Epidermal melanocyte (primary cell): ENCODE results near the gene ANOS1.

Experiments
- DNase-seq: peaks from one replicate; pipeline ENCODE4 v3.0.0; 2011; ENCODE audit warnings: low spot score; ENCODE audit not compliant: insufficient read length

ANOS1 gene

GRCh38 chrX:8720136-8720535 lies 11.8 kb downstream of the ANOS1 start:
- DNase-seq: no peak

DNA sequence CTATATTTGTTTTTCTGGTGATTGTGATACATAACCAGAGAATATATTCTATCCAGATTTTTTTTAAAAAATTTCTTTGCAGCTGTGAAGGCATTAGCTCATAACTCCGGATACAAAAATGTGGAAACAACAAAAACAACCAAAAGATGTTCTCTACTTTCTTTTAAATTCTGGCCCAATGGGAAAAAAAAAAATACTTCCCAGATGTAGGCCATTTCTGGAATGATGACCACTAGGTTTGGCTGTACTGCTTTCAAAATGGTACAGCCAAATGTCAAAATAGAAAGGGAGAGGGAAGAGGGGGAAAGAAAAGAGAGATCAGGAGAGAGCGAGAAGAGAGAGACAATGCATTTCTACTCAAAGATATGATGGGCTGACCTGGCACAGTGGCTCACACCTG lies 14.6 kb downstream of the ANOS1 start:
- DNase-seq: no peak

DNA sequence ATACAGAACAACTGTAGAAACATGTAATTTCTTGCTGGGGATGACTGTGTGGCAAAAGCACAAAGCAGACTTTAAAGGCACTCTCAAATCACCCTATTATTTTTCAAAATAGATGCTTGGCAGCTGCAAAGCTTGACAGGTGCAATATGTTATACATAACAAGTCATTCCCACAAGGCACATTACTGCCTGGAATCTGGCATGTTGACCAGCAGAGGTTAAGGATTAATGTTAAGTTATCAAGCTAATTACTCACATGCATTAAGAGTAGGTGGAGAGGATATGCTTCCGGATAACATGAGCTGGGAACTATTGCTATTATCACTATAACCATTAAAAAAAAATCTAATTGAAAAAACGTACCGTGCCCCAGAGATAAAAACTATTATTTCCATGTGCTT lies 17.8 kb downstream of the ANOS1 start:
- no peak for DNase-seq

DNA sequence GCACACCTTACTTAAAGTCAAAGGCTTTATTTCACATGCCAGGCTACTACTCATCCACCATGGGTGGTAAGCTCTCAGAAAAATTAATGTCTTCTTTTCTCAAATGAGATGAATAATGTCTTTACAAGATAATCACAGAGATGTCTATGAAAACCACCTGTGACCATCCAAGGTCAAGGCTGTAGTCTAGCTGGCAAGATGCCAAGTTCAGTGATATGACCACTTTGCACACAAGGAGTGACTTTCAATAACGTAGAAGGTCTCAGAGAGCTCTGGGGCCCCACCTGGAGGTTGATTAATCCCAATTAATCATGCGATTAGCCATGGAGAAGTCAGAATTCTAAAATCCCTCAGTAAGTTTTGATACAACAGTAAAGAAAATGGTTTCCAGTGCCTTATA lies 20.5 kb downstream of the ANOS1 start:
- no peak for DNase-seq

- DNase-seq: no peak
Measured at GRCh38 chrX:8704184-8704583, 27.8 kb downstream of the ANOS1 start.

GRCh38 chrX:8692871-8693270 lies 39.1 kb downstream of the ANOS1 start:
- no peak for DNase-seq

GRCh38 chrX:8689473-8689872 lies 42.5 kb downstream of the ANOS1 start:
- no peak for DNase-seq

- DNase-seq: no peak
Measured at GRCh38 chrX:8688776-8689175, 43.2 kb downstream of the ANOS1 start.

DNA sequence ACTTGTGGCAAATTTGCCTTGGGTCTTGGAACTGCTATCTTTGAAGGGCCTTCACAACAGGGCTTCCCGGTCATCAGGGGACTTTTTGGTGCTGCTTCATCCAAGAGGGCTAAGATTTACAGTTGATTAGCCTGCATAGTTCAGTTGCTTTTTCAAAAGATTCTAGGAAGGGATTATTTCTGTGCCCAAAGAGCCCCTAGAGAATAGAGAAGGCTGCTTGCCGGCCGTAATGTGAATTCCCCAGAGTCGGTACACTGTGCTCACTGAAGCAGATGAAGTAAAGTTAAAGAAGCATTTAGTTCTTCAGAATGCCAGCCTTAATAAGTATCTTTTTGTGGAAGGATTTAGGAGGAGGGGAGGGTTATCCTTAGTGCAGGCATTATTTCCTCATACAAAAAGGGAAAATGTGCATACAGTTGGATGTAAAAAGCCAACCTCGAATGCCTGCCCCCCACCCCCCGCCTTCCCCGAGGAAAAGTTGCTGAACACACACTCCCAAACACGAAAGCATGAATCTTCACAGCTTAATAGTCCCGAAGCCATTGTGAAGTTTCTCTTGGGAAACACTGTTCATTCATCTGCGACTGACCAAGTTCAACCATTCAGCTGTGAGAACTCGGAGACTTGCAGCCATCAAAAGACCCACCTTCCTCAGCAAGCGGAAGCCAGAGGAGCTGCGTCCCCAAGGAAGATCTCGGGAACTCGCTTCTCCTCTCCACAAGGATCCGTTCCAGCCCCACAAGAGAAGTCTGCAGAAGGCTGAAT lies 47.6 kb downstream of the ANOS1 start:
- no peak for DNase-seq

GRCh38 chrX:8683687-8684086 lies 48.2 kb downstream of the ANOS1 start:
- no peak for DNase-seq

DNA sequence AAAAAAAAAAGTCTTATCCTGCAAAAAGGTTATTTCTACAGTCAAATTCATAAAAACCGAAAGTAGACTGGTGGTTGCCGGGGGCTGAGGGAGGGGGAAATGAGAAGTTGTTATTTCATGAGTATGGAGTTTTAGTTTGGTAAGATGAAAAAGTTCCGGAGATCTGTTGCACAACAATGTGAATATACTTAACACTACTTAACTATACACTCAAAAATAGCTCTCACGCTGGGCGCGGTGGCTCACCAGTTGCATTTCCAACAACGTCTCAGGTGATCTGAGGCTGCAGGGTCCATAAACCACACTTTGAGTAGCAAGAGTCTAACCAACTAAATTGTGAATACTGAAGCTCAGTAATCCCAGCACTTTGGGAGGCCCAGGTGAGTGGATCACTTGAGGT lies 52.4 kb downstream of the ANOS1 start:
- no peak for DNase-seq

GRCh38 chrX:8675006-8675630 lies 56.8 kb downstream of the ANOS1 start:
- no peak for DNase-seq

GRCh38 chrX:8673201-8673600 lies 58.7 kb downstream of the ANOS1 start:
- no peak for DNase-seq

DNA sequence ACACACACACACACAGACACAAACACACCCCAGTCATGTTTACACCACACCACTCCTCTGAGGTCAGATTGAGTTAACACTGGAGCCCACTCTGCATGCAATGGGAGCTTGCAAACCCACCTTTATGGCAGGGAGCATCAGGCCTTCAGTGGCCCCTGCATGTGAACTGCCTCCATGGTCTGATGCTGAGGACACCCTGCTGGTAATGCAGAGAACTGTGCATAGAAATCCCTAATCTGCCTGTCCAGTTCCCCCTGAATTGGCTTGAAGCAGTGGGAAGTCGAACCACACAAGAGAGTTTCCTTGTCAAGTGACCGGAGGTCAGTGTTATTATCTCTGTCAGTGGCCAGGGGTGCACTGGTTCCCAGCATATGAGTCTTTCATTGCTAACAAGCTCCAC lies 59.8 kb downstream of the ANOS1 start:
- no peak for DNase-seq

DNA sequence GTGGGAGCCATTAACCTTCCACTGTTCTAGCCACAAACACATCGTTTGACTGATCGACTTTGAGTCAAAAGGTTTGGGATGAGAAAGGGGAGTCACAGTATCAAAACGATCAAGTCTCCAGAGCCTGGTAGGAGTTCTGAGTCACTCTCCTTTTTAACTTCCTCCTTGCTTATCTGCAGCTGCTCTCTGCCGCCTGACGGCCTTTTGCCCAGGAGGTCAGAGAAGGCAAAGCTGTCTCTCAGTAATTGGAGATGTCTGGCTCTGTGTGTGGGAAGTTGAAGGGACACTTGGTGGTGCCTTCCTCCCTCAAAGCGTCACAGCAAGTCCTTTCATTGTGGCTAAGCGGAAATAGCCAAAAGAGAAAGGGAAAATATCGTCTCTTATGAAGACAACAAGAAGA lies 63.1 kb downstream of the ANOS1 start:
- no peak for DNase-seq

- no peak for DNase-seq
Measured at GRCh38 chrX:8663325-8663724, 68.6 kb downstream of the ANOS1 start.

DNA sequence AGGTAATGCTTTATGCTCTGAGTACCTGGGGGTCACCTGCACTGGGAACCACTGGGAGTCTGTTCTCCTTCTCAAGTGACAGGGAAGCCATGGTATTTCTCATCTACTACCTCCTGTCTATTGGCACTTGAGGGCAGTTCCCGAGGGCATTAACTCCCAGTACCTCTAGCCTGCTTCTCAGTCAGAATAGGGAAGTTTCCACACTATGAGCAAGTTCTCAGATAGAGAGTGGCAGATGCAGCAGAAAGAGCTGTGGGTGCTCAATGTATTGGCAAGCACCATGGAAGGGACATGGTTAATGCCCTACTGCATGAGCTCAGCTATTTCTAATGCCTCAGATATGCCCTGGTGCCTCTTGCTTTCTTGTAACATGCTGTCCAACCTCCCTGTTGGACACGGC lies 74.1 kb downstream of the ANOS1 start:
- DNase-seq: no peak

DNA sequence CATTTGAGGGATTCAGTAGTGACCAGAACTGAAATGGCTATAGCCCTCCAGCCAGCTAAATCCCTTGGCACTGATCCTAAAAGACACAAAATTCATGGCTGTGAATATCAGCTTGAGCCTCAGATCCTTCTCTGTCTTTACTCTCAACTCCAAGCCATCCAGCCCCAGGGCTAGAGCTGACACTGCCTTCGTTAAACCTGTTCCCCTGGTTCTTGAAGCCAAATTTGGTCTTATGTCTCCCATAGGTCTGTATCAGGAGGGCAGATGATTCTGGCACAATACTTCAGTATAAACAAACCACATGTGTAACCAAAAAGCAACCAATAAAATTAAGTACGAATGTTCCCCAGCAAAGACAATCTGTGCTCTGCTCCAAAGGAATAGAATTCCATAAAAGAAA lies 78.0 kb downstream of the ANOS1 start:
- DNase-seq: no peak

DNA sequence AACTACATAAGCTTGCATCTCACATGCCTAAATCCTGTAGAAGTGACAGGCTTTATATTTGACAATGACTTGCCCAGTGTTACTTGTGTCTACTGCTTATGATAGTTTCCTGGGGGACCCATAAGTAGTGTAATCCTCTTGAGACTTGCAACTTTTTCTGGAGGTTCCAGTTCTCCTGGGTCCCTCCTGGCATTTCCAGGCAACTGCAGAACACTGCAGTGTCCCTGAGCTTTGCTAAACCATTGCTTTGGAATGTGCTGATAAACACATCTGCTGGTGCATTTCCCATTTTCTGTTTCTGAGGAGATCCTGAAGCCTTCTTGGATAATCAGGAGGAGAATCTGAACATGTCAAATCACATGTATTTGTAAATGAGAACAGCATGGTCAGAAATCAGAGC lies 82.0 kb downstream of the ANOS1 start:
- no peak for DNase-seq

- no peak for DNase-seq
Measured at GRCh38 chrX:8647176-8647575, 84.8 kb downstream of the ANOS1 start.

DNA sequence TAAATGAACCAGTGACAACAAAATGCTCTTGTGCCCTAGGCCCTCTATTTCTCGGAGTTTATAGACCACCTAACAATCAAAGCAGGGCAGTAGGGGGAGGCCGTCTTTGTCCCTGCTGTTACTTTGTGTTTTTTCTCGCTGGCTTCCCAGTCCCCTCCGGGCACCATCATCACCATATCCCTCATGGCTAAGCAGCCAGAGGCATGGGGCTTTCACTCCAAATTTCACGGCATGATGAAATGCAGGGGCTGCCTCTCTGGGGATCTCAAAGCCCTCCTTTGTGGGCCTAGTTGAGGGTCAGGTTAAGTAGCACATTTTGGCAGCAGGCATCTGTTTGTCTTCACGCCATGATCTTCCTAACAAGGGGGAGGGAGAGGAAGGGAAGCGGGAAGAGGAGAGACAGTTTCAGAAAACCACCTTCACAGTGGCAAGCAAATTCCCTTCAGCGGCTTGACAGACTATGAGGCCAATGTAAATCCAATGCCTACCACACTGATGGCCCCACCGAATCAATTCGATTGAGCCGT lies 91.9 kb downstream of the ANOS1 start:
- DNase-seq: no peak

GRCh38 chrX:8636497-8636896 lies 95.4 kb downstream of the ANOS1 start:
- DNase-seq: no peak

DNA sequence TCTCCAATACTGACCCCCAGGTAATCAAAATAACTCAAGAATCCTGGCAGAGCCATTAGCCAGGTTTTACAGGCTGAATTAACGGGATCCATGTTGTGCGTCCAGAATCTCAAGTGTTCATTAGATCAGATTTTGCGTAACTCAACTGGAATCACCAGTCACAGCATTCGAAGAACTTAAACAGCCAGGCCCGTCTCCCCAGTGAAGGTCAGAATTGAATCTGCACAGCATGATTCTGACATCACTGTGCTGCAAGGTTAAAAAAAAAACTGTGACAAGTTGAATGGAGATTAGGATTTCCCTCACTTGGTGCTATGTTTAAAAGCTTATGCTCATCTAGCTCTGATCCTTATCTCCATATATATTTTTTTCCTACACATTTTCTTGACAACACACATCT lies 96.1 kb downstream of the ANOS1 start:
- DNase-seq: no peak
